NT2/D1 (cell line): ENCODE measurements around the gene CLP1.

Source experiments
- SUZ12 ChIP-seq: IDR thresholded peaks from 2 replicates; pipeline ENCODE4 v1.6.1; 2011; ENCODE audit not compliant: insufficient read length, insufficient read depth; ENCODE audit errors: extremely low read depth
- YY1 ChIP-seq: IDR thresholded peaks from 2 replicates; pipeline ENCODE4 v1.6.1; 2011; ENCODE audit not compliant: insufficient read length, insufficient read depth
- ZNF274 ChIP-seq: IDR thresholded peaks from 2 replicates; pipeline ENCODE4 v1.6.1; 2011; ENCODE audit warnings: mild to moderate bottlenecking, low read depth, low read length

GRCh38 chr11:57620467-57620866, 37.1 kb upstream of the CLP1 start:
- no peak for TF ChIP-seq YY1
- no peak for TF ChIP-seq SUZ12
- no peak for TF ChIP-seq ZNF274
